Natural killer cell treated with Interleukin-12 subunit alpha and Interleukin-12 subunit beta and Interleukin-15 and Interleukin-18, amount 100 ng/mL, for 72 hours (primary cell): Measurements from ENCODE around the gene LRRC49. TPM values are rescaled to one million over a fixed set of nuclear protein-coding genes. Genes with fewer than 3 reads are reported as not detected.

ENCODE experiments used
- ATAC-seq, 2 donors: fragments of 150-1000 bp; cut with Tn5 transposase in 1 of 2; sonication (Bioruptor Pico), chemical (Tn5 transposase) in 1 of 2; 2 replicates each; pipeline ENCODE4 v1.10.0; 2021
- DNase-seq: peaks from one replicate; pipeline ENCODE4 v3.0.0; 2022; ENCODE audit warnings: low spot score
- H3K27ac Mint-ChIP-seq, 2 donors: 1 replicate in 1 of 2; 2 replicates in 1 of 2; pipeline ENCODE4 v1.8.0; 2022; ENCODE audit warnings: mixed read lengths in 2 of 2, mild to moderate bottlenecking in 1 of 2, moderate library complexity in 1 of 2
- H3K27me3 Mint-ChIP-seq, 2 donors: 1 replicate in 1 of 2; 2 replicates in 1 of 2; pipeline ENCODE4 v1.8.0; 2022; ENCODE audit warnings: mixed read lengths in 2 of 2
- H3K36me3 Mint-ChIP-seq: one replicate; pipeline ENCODE4 v1.8.0; 2022; ENCODE audit warnings: mixed read lengths
- H3K4me1 Mint-ChIP-seq, 2 donors: 1 replicate in 1 of 2; 2 replicates in 1 of 2; pipeline ENCODE4 v1.8.0; 2022; ENCODE audit warnings: low read depth in 2 of 2, mixed read lengths in 2 of 2, mild to moderate bottlenecking in 1 of 2
- H3K4me3 Mint-ChIP-seq: one replicate; pipeline ENCODE4 v1.8.0; 2022; ENCODE audit warnings: mixed read lengths
- H3K9me3 Mint-ChIP-seq: 2 replicates; pipeline ENCODE4 v1.8.0; 2022; ENCODE audit warnings: mixed read lengths
- total RNA-seq, 2 donors: library from RNA; stranded (reverse); gene quantifications; one replicate each; pipeline ENCODE4 v1.2.3, GENCODE V29; 2022

LRRC49 gene
- total RNA-seq, 2 donors from 2014 or later = 0.38 to 1.9 TPM

DNA sequence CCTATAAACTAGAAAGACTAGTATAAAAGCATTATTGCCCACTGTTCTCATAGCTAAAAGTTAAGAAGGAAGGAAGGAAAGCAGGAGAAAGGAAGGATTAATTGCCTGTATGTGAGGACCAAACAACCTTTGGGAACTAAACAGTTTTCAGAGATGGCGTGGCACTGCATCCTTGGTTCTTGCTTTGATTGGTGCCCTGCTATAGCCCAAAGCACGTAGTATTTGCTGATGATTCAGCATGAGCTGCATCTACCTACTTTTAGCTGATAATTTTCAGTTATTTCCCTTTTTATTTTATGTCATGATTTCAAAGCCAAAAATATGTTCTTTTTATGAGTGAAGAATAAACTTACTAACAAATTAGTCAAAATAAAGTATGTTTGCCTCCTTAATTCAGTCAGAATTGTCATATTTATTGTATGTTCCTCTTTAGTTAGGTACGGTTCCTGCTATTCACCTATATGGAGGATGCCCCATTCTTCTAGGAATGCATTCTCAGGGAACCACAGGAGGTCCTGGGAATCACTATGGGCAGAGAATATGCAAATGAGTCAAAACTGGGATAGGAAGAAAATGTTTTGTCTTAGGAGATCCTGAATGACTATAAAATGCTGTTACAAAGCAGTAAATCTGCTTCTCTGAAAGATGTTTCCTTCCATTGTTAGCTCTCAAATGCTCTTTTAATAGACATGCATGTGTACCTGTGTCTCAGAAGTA, 157.2 kb downstream of the LRRC49 start:
- no peak for DNase-seq
- Mint-ChIP-seq H3K4me3 (no peak overlapping the region), H3K4me1 (no peaks in the 10 kb centered on the region), H3K27ac (no peak overlapping the region), H3K9me3 (no peaks in the 10 kb centered on the region), H3K36me3 (no peaks in the 10 kb centered on the region), H3K27me3 (peaks cover 14 to 31% of the 10 kb centered on the region in 2 donors)
- no peak for ATAC-seq

DNA sequence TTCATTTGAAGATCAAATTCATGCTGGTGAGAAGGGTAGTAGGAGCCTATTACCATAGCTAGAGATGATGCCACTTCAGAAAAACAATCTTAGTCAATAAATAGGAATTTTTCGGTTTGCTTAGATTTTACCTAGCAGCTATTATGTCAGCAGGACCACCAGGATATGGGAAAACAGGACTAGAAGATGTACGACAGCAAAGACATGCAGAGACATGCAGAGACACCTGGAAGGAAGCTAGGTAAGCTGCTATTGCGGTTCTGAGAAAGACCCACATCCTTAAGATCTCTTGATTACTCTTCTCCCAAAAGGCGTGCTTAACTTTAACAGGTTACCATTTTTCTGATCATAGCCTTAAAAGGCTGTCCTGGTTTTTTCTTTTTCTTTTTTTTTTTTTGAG, 157.8 kb downstream of the LRRC49 start:
- no peak for DNase-seq
- H3K9me3 Mint-ChIP-seq = no peaks in the 10 kb centered on the region
- H3K4me1 Mint-ChIP-seq = no peaks in the 10 kb centered on the region
- H3K4me3 Mint-ChIP-seq = no peak overlapping the region
- peaks cover 14 to 31% of the 10 kb centered on the region in 2 donors for H3K27me3 Mint-ChIP-seq
- no peak overlapping the region for H3K27ac Mint-ChIP-seq
- H3K36me3 Mint-ChIP-seq = no peaks in the 10 kb centered on the region
- no peak for ATAC-seq

DNA sequence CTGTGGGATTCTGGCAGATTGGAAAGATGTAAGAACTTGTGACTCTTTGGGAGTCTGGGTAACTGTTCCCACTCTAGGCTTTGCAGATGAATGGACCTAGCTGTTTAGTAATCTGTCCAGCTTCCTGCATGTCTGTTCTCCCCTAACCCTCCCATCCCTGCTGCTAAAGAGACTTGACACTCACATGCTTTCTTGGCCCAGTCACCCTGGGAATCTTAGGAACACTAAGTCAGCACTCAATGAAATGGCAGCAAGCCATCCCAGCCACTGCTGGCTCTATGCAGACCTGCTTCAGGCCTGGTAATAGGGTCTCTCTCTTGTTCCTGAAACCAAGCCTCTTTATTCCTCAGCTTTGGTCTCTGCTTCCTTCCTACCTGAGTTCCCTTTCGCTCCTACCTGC, 158.9 kb downstream of the LRRC49 start:
- ATAC-seq (no peak), DNase-seq (no peak)
- no peak overlapping the region for H3K4me3 Mint-ChIP-seq
- no peaks in the 10 kb centered on the region for H3K9me3 Mint-ChIP-seq
- peaks cover 14 to 28% of the 10 kb centered on the region in 2 donors for H3K27me3 Mint-ChIP-seq
- H3K4me1 Mint-ChIP-seq = no peaks in the 10 kb centered on the region
- no peak overlapping the region for H3K27ac Mint-ChIP-seq
- H3K36me3 Mint-ChIP-seq = no peaks in the 10 kb centered on the region

DNA sequence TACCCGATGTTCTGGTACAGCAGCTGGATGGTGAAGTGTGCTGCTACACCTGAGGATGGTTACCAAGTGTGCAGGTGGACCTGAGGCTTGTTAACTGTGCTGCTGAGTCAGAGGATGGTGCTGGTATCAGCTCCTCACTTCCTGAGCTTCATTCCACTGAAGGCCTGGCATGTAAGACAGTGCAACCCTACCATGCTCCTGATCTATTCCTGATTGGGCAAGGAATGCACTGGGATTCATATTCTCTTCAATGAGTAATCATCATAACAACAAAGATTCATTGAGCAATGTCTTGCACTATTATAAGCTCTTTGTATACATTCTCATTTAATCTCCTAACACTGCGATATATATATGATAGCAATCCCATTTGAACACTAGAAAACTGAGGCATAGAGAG, 159.7 kb downstream of the LRRC49 start:
- no peak for ATAC-seq

DNA sequence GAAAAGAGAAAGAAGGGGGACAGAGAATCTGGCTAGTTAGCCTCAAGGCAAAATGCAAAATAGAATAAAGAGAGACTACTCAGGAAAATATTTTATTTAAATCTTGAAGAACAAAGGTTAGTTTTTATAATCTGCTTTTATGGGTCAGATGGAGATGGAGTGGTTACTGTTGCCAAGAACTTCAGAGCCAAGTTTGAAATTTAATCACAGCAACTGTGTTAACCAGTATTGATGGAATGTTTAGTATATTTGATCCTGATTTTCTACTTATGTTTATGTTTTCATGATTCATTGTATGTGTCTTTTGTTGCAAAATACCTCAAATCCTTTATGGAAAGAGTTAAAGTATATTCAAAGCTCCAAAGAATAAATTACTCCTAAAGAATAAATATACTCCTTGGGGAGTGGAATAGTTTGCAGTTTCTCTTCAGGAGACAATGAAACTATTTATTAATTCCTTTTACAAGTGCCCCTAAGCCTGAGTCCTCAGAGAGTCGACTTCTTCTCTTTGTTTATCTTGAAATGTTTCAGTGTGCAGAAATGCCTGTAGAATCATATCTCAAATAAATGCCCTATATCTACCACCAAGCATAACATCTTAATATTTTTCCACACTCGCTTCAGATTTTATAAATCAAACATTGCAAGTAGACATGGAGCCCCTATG, 161.8 kb downstream of the LRRC49 start:
- H3K4me3 Mint-ChIP-seq = no peak overlapping the region
- no peaks in the 10 kb centered on the region for H3K36me3 Mint-ChIP-seq
- peaks cover 9 to 15% of the 10 kb centered on the region in 2 donors for H3K27me3 Mint-ChIP-seq
- no peak overlapping the region for H3K27ac Mint-ChIP-seq
- H3K9me3 Mint-ChIP-seq = no peaks in the 10 kb centered on the region
- DNase-seq (no peak), ATAC-seq (no peak)
- H3K4me1 Mint-ChIP-seq = no peaks in the 10 kb centered on the region

More for the DNA sequence above, 159.7 kb downstream of the LRRC49 start:
- no peak for DNase-seq
- Mint-ChIP-seq H3K27me3 (peaks cover 12 to 20% of the 10 kb centered on the region in 2 donors), H3K9me3 (no peaks in the 10 kb centered on the region), H3K27ac (no peak overlapping the region), H3K36me3 (no peaks in the 10 kb centered on the region), H3K4me1 (no peaks in the 10 kb centered on the region), H3K4me3 (no peak overlapping the region)

DNA sequence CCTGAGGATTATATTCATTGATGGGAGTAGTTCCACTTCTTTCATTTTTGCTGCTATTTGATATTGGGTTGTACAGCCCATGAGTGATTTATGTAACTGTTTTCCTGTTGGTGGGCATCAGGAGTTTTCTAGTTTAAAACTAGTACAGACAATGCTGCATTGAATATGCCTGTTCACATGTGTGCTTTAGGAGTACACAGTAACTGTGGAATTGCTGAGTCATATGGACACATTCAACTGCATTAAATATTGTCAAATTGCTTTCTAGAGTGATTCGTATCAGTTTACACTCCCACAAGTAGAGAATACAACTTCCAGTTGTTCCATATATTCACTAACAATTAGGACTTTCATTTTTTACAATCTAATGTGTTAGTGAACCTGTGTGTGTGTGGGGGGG, 162.8 kb downstream of the LRRC49 start:
- no peaks in the 10 kb centered on the region for H3K4me1 Mint-ChIP-seq
- DNase-seq (no peak), ATAC-seq (no peak)
- H3K27ac Mint-ChIP-seq = no peak overlapping the region
- no peaks in the 10 kb centered on the region for H3K9me3 Mint-ChIP-seq
- peaks cover 8 to 18% of the 10 kb centered on the region in 2 donors for H3K27me3 Mint-ChIP-seq
- no peaks in the 10 kb centered on the region for H3K36me3 Mint-ChIP-seq
- H3K4me3 Mint-ChIP-seq = no peak overlapping the region

DNA sequence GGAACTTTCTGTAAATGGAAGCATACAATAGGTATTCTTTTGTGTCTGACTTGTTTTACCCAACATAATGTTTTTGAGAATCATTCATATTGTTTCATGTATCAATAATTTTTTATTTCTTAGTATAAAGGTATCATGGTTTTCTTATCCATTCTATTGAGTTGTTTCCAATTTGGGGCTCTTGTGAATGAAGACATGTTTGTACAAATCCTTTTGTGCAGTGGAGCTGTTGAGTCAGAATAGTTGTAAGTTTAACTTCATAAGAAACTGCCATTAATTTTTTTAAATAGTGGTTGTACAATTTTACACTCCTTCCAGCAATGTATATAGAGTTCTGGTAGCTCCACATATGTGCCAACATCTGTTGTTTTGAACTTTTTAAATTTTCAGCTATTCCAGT, 163.5 kb downstream of the LRRC49 start:
- no peaks in the 10 kb centered on the region for H3K4me1 Mint-ChIP-seq

DNA sequence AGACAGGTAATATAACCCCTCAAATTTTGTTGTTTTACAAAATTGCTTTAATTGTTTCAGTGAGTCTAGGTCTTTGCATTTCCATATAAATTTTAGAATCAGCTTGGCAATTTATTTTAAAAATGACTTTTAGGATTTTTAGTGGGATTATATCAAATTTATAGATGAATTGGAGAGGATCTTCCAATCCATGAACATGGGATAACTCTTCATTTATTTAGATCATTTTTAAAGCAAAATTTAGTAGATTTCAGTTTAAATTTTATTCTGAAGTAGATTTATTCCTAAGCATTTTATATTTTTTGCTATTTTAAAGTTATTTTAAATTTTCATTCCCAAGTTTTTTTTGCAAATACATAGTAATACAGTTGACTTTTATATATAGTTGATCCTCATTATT, 164.5 kb downstream of the LRRC49 start:
- no peaks in the 10 kb centered on the region for H3K36me3 Mint-ChIP-seq
- peaks cover 16 to 23% of the 10 kb centered on the region in 2 donors for H3K27me3 Mint-ChIP-seq
- DNase-seq (no peak), ATAC-seq (no peak)
- no peak overlapping the region for H3K27ac Mint-ChIP-seq
- H3K9me3 Mint-ChIP-seq = no peaks in the 10 kb centered on the region
- H3K4me3 Mint-ChIP-seq = no peak overlapping the region
- H3K4me1 Mint-ChIP-seq = no peaks in the 10 kb centered on the region

More for the DNA sequence above, 163.5 kb downstream of the LRRC49 start:
- no peak overlapping the region for H3K27ac Mint-ChIP-seq
- no peak for DNase-seq
- ATAC-seq = no peak
- no peaks in the 10 kb centered on the region for H3K9me3 Mint-ChIP-seq
- H3K27me3 Mint-ChIP-seq = peaks cover 15 to 18% of the 10 kb centered on the region in 2 donors
- no peaks in the 10 kb centered on the region for H3K36me3 Mint-ChIP-seq
- no peak overlapping the region for H3K4me3 Mint-ChIP-seq

DNA sequence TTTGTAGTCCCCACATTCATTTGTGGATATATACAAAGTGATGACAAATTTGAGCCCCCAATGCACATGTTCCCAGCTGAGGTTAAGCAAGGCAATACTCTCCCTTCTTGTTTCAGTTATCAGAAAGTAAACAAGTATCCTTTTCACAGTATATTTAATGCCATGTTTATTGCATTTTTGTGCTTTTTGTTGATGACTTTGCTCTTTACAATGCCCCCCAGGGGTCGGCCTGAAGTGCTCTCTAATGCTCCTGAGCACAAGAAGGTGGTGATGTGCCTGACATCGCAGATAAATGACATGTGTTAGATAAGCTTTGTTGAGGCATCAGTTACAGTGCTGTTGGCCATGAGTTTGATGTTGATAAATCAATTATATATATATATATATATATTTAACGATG, 165.0 kb downstream of the LRRC49 start:
- no peaks in the 10 kb centered on the region for H3K36me3 Mint-ChIP-seq
- H3K4me1 Mint-ChIP-seq = no peaks in the 10 kb centered on the region
- DNase-seq (no peak), ATAC-seq (no peak)
- H3K27me3 Mint-ChIP-seq = peaks cover 15 to 25% of the 10 kb centered on the region in 2 donors
- H3K9me3 Mint-ChIP-seq = no peaks in the 10 kb centered on the region
- no peak overlapping the region for H3K4me3 Mint-ChIP-seq
- no peak overlapping the region for H3K27ac Mint-ChIP-seq

DNA sequence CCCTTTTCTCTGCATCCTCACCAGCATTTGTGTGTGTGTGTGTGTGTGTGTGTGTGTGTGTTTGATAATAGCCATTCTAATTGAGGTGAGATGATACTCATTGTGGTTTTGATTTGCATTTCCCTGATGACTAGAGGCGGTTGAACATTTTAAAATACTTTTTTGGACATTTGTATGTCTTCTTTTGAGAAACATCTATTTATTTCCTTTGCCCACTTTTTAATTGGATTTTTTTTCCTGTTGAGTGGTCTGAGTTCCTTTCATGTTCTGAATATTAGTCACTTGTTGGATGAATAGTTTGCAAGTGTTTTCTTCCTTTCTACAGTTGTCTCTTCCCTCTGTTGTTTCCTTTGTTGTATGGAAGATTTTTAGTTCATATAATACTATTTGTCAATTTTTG, 168.4 kb downstream of the LRRC49 start:
- ATAC-seq (no peak), DNase-seq (no peak)
- Mint-ChIP-seq H3K4me1 (no peaks in the 10 kb centered on the region), H3K27ac (no peak overlapping the region), H3K4me3 (no peak overlapping the region), H3K27me3 (peaks cover 11 to 39% of the 10 kb centered on the region in 2 donors), H3K36me3 (no peaks in the 10 kb centered on the region), H3K9me3 (no peaks in the 10 kb centered on the region)

DNA sequence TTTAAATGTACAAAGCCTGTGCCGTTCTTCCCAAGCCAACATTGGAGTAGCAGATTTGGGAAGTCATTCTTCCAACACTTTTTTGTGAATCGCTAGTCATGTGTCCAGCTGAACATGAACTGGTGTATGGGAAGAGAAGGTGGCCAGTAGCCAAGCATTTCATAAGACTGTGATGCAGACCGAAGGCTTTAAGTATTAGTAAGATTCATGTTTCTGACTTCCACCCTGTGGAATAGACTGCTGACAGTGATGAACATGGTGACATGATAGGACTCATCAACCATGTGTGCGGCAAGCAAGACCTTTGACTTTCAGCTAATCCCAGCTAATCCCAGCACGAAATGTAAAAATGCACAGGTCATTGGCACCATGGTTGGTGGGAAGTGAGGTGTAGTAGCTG, 174.4 kb downstream of the LRRC49 start:
- H3K4me1 Mint-ChIP-seq = no peaks in the 10 kb centered on the region
- H3K27me3 Mint-ChIP-seq = peaks cover 14 to 26% of the 10 kb centered on the region in 2 donors
- no peak overlapping the region for H3K4me3 Mint-ChIP-seq
- H3K27ac Mint-ChIP-seq = no peak overlapping the region
- no peaks in the 10 kb centered on the region for H3K9me3 Mint-ChIP-seq
- DNase-seq = no peak
- no peaks in the 10 kb centered on the region for H3K36me3 Mint-ChIP-seq
- no peak for ATAC-seq

DNA sequence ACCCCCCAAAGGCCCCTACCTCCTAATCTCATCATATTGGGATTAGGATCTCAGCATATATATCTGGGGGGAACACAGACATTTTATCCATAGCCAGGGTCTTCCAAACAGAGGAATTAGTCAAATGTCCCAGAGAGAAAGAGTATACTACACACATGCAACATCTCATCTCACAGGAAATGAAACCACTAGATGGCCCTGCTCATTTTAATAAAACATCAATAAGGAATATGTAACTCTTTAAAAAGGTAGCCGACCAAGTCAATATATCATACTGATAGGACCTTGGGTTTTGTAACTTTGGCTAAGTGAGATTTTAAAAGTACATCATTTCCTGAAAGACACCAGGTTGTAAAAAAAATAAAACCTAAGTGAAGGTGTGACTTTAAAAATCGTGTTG, 177.1 kb downstream of the LRRC49 start:
- H3K36me3 Mint-ChIP-seq = no peaks in the 10 kb centered on the region
- H3K9me3 Mint-ChIP-seq = no peaks in the 10 kb centered on the region
- peaks cover 21 to 22% of the 10 kb centered on the region in 2 donors for H3K27me3 Mint-ChIP-seq
- H3K4me3 Mint-ChIP-seq = no peak overlapping the region
- ATAC-seq (no peak), DNase-seq (no peak)
- H3K27ac Mint-ChIP-seq = no peak overlapping the region
- no peaks in the 10 kb centered on the region for H3K4me1 Mint-ChIP-seq

DNA sequence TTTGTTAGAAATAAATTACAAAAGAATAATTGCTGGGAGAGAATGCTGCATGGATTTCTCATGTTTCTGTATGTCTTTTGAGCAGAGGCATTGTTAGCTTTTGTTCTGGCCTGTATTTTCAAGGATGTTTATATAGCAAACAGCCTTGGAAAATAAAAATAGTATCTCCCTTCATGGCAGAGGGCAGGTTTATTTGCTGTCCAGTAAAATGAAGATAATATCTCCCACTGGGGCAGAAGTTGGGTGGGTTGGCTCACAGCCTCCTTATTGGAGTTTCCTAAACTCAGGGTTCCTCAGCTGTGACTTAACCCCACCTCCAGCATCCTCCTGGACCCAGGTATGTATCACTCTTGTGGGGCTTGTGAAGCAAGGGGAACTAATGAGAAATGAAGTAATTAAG, 178.9 kb downstream of the LRRC49 start:
- peaks cover 21 to 23% of the 10 kb centered on the region in 2 donors for H3K27me3 Mint-ChIP-seq
- no peaks in the 10 kb centered on the region for H3K4me1 Mint-ChIP-seq
- ATAC-seq (no peak), DNase-seq (no peak)
- H3K27ac Mint-ChIP-seq = no peak overlapping the region
- H3K9me3 Mint-ChIP-seq = no peaks in the 10 kb centered on the region
- no peak overlapping the region for H3K4me3 Mint-ChIP-seq
- H3K36me3 Mint-ChIP-seq = no peaks in the 10 kb centered on the region

DNA sequence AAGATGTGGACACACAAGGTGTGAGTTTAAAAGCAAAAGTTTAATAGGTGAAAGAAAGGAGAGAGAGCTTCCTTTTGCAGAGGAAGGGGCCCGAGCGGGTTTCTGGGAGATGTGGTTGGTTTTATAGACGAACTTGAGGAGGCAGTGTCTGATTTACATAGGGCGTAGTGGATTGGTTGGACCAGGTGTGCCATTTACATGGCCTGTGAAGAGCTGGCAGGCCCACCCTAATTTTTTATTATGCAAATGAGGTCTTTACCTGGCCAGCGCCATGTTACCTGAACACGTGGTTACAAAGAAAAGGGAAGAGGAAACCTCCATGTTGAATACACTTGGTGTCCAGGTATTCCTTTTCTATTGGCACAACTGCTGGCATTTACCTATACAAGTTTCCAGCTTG, 179.8 kb downstream of the LRRC49 start:
- DNase-seq (no peak), ATAC-seq (no peak)
- Mint-ChIP-seq H3K4me3 (no peak overlapping the region), H3K27me3 (peaks cover 18 to 20% of the 10 kb centered on the region in 2 donors), H3K9me3 (no peaks in the 10 kb centered on the region), H3K27ac (no peak overlapping the region), H3K36me3 (no peaks in the 10 kb centered on the region), H3K4me1 (no peaks in the 10 kb centered on the region)
